H1 (cell line): Measurements from ENCODE around the gene IL7R. TPM values are rescaled to one million over a fixed set of nuclear protein-coding genes. Genes with fewer than 3 reads are reported as not detected.

Experiments used
- CTCF ChIA-PET: fragments of 300-600 bp; sonication (Branson Sonifier 250); formaldehyde crosslinking; loops from one replicate; lab custom pipeline; 2021; ENCODE audit not compliant: partially characterized antibody; lab: Charles Lee
- POLR2A ChIA-PET: fragments of 300-600 bp; sonication (Branson Sonifier 250); formaldehyde crosslinking; loops from one replicate; lab custom pipeline; 2021; ENCODE audit warnings: inconsistent platforms; ENCODE audit not compliant: partially characterized antibody; lab: Charles Lee
- DNase-seq, 2 experiments: peaks; one replicate each; pipeline versions ENCODE4 v3.0.0 to v3.0.0-alpha.2; 2010 to 2022; ENCODE audit warnings: low spot score in 2 of 2, low read depth in 1 of 2, mixed read lengths in 1 of 2
- FAIRE-seq: peaks from 2 replicates; lab custom pipeline; 2011; peaks lifted over from hg19 to GRCh38; lab: Jason Lieb, UNC
- H2AFZ ChIP-seq: 2 replicates; pipeline ENCODE4 v1.8.1; 2012; ENCODE audit warnings: low read length, inconsistent platforms
- H2AK5ac ChIP-seq: 2 replicates; pipeline ENCODE4 v1.6.1; 2013; ENCODE audit warnings: low read depth, low read length
- H2BK120ac ChIP-seq: replicated peaks from 2 replicates; pipeline ENCODE3; 2013; ENCODE audit warnings: low read depth, low read length, inconsistent platforms
- H2BK12ac ChIP-seq: 2 replicates; pipeline ENCODE4 v1.6.1; 2013; ENCODE audit warnings: low read depth, low read length
- H2BK15ac ChIP-seq: 2 replicates; pipeline ENCODE4 v1.6.1; 2013; ENCODE audit warnings: low read length
- H2BK20ac ChIP-seq: 2 replicates; pipeline ENCODE4 v1.6.1; 2013; ENCODE audit warnings: low read length
- H2BK5ac ChIP-seq: 2 replicates; pipeline ENCODE4 v1.6.1; 2013; ENCODE audit warnings: low read depth, low read length
- H3K14ac ChIP-seq: 2 replicates; pipeline ENCODE4 v1.6.1; 2013; ENCODE audit warnings: inconsistent platforms; ENCODE audit not compliant: insufficient read length
- H3K18ac ChIP-seq: 2 replicates; pipeline ENCODE4 v1.6.1; 2013; ENCODE audit warnings: low read length; ENCODE audit errors: extremely low read depth
- H3K23ac ChIP-seq: 2 replicates; pipeline ENCODE4 v1.6.1; 2013; ENCODE audit warnings: inconsistent platforms; ENCODE audit not compliant: insufficient read length
- H3K23me2 ChIP-seq: 2 replicates; pipeline ENCODE4 v1.6.1; 2013; ENCODE audit warnings: low read depth, low read length
- H3K27ac ChIP-seq: 2 replicates; pipeline ENCODE4 v1.6.1; 2011; ENCODE audit warnings: low read depth, low read length, inconsistent platforms
- H3K27me3 ChIP-seq, 4 experiments: replicated peaks in 1 of 4; 1 replicate in 1 of 4; 2 replicates in 3 of 4; pipeline versions ENCODE4 v1.6.1 to v1.8.1; 2011 to 2013; ENCODE audit warnings: low read length in 3 of 4, mild to moderate bottlenecking in 3 of 4, inconsistent platforms in 2 of 4, mixed read lengths in 2 of 4, moderate library complexity in 1 of 4; ENCODE audit not compliant: control insufficient read depth in 3 of 4, insufficient read depth in 3 of 4; ENCODE audit errors: extremely low read depth in 1 of 4
- H3K36me3 ChIP-seq, 4 experiments: 2 replicates each; pipeline versions ENCODE4 v1.6.1 to v1.8.1; 2011 to 2013; ENCODE audit warnings: mild to moderate bottlenecking in 4 of 4, low read length in 3 of 4, moderate library complexity in 2 of 4, control low read depth in 1 of 4, inconsistent platforms in 1 of 4; ENCODE audit not compliant: insufficient read depth in 4 of 4, control insufficient read depth in 2 of 4
- H3K4ac ChIP-seq: replicated peaks from 2 replicates; pipeline ENCODE3; 2013; ENCODE audit warnings: low read length, low read depth, mixed read lengths, inconsistent platforms; ENCODE audit not compliant: insufficient read length
- H3K4me1 ChIP-seq, 4 experiments: replicated peaks in 1 of 4; 1 replicate in 1 of 4; 2 replicates in 3 of 4; pipeline versions ENCODE4 v1.6.1 to v1.8.1; 2011 to 2013; ENCODE audit warnings: low read length in 3 of 4, inconsistent platforms in 2 of 4, mixed read lengths in 1 of 4; ENCODE audit not compliant: insufficient read depth in 4 of 4, control insufficient read depth in 3 of 4
- H3K4me2 ChIP-seq, 2 experiments: 2 replicates each; pipeline versions ENCODE4 v1.6.1 to v1.8.1; 2011 to 2013; ENCODE audit warnings: low read depth in 2 of 2, low read length in 2 of 2, control low read depth in 1 of 2, inconsistent platforms in 1 of 2, mild to moderate bottlenecking in 1 of 2; ENCODE audit not compliant: insufficient read depth in 1 of 2
- H3K4me3 ChIP-seq, 4 experiments: fragments of 200-600, 300-600 bp in 1 of 4; sonication (generic), shearing (Covaris generic), sonication (Bioruptor Twin) in 1 of 4; 2 replicates each; pipeline versions ENCODE4 v1.5.1 to v1.8.1; 2011 to 2016; ENCODE audit warnings: low read length in 4 of 4, low read depth in 3 of 4, control low read depth in 2 of 4, inconsistent platforms in 2 of 4, mild to moderate bottlenecking in 2 of 4, mixed read lengths in 1 of 4, moderate library complexity in 1 of 4; ENCODE audit not compliant: insufficient read depth in 2 of 4; ENCODE audit errors: extremely low read depth in 1 of 4
- H3K56ac ChIP-seq: replicated peaks from 2 replicates; pipeline ENCODE3; 2013; ENCODE audit warnings: low read depth, mild to moderate bottlenecking, mixed read lengths, low read length, inconsistent platforms; ENCODE audit not compliant: insufficient read length
- H3K79me1 ChIP-seq: 2 replicates; pipeline ENCODE4 v1.6.1; 2013; ENCODE audit warnings: low read depth, low read length, control low read depth
- H3K79me2 ChIP-seq, 2 experiments: 2 replicates each; pipeline versions ENCODE4 v1.6.1 to v1.8.1; 2012 to 2013; ENCODE audit warnings: low read length in 2 of 2, mild to moderate bottlenecking in 2 of 2, inconsistent platforms in 1 of 2; ENCODE audit not compliant: insufficient read depth in 2 of 2, control insufficient read depth in 1 of 2
- H3K9ac ChIP-seq, 4 experiments: replicated peaks in 1 of 4; 1 replicate in 1 of 4; 2 replicates in 3 of 4; pipeline versions ENCODE4 v1.6.1 to v1.8.1; 2011 to 2013; ENCODE audit warnings: low read depth in 3 of 4, low read length in 3 of 4, control low read depth in 2 of 4, mild to moderate bottlenecking in 2 of 4, moderate library complexity in 2 of 4, inconsistent platforms in 1 of 4; ENCODE audit errors: extremely low read depth in 1 of 4
- H3K9me3 ChIP-seq, 2 experiments: 2 replicates each; pipeline versions ENCODE4 v1.6.1 to v1.8.1; 2012 to 2013; ENCODE audit warnings: mild to moderate bottlenecking in 2 of 2, moderate library complexity in 2 of 2, control low read depth in 1 of 2, inconsistent platforms in 1 of 2, low read depth in 1 of 2, low read length in 1 of 2, mixed read lengths in 1 of 2; ENCODE audit not compliant: insufficient read depth in 2 of 2
- H4K20me1 ChIP-seq, 2 experiments: replicated peaks in 1 of 2; 2 replicates each; pipeline versions ENCODE3 to v1.8.1; 2011 to 2013; ENCODE audit warnings: inconsistent platforms in 2 of 2, low read length in 2 of 2, mild to moderate bottlenecking in 1 of 2; ENCODE audit not compliant: insufficient read depth in 2 of 2, control insufficient read depth in 1 of 2
- H4K5ac ChIP-seq: 2 replicates; pipeline ENCODE4 v1.6.1; 2013; ENCODE audit warnings: low read length, low read depth, mixed read lengths, inconsistent platforms; ENCODE audit not compliant: insufficient read length
- H4K8ac ChIP-seq: 2 replicates; pipeline ENCODE4 v1.8.0; 2013; ENCODE audit warnings: mild to moderate bottlenecking, moderate library complexity, low read length, inconsistent platforms; ENCODE audit not compliant: insufficient read depth; ENCODE audit errors: extremely low read depth
- H4K91ac ChIP-seq: replicated peaks from 2 replicates; pipeline ENCODE3; 2013; ENCODE audit warnings: low read length, mixed read lengths, inconsistent platforms; ENCODE audit not compliant: insufficient read length
- BCL11A ChIP-seq, 2 experiments: IDR thresholded peaks; one replicate each; pipeline ENCODE4 v1.6.1; 2011; ENCODE audit warnings: low read depth in 2 of 2, low read length in 2 of 2, mild to moderate bottlenecking in 2 of 2
- HDAC6 ChIP-seq: IDR thresholded peaks from one replicate; pipeline ENCODE4 v1.7.1; 2012; ENCODE audit warnings: low read depth, mild to moderate bottlenecking, inconsistent platforms, low read length, moderate library complexity
- SIN3A ChIP-seq, 2 experiments: IDR thresholded peaks in 1 of 2; conservative IDR thresholded peaks in 1 of 2; 2 replicates each; pipeline ENCODE4 v1.6.1; 2011 to 2012; ENCODE audit warnings: low read length in 2 of 2, improper control_type of control experiment in 1 of 2, low read depth in 1 of 2, mild to moderate bottlenecking in 1 of 2
- SUZ12 ChIP-seq: fragments of 200-600 bp; sonication (generic); IDR thresholded peaks from 2 replicates; pipeline ENCODE4 v1.6.1; 2012; ENCODE audit warnings: mild to moderate bottlenecking, inconsistent platforms, low read length, moderate library complexity, mixed read lengths
- USF2 ChIP-seq: IDR thresholded peaks from 2 replicates; pipeline ENCODE4 v1.6.1; 2011; ENCODE audit warnings: low read length, improper control_type of control experiment
- polyA plus RNA-seq, 7 experiments: library from polyadenylated mRNA; depleted of rRNA in 3 of 7; stranded (reverse) in 5 of 7; unstranded in 2 of 7; fragments of >200 nt in 5 of 7; fragments of 200-250 nt in 2 of 7; gene quantifications; 1 replicate in 5 of 7; 2 replicates in 1 of 7; 4 replicates in 1 of 7; pipeline versions ENCODE4 v1.2.1 to v1.2.3, GENCODE V29; 2011 to 2013; ENCODE audit warnings: missing spikeins in 2 of 7, mixed read lengths in 2 of 7
- total RNA-seq: library from RNA; stranded (reverse); fragmentation: NEBNext Ultra II Directional; extraction: Animal tissue kit (Norgen Biotek cat#: 25700); gene quantifications from 2 replicates; pipeline ENCODE4 v1.2.1, GENCODE V29; 2021

The IL7R gene
- total and polyA plus RNA-seq, 2 of the 8 experiments (the other 6 are each of a cell fraction or from before 2014, with no cell fraction given): not detected

- no peaks in the 10 kb centered on the region for H3K27me3 ChIP-seq
- no peaks in the 10 kb centered on the region for H4K20me1 ChIP-seq
- H3K56ac ChIP-seq: no peak overlapping the region
- no peak overlapping the region for H4K8ac ChIP-seq
- no peak overlapping the region for H2AFZ ChIP-seq
- H3K79me1 ChIP-seq: no peaks in the 10 kb centered on the region
- FAIRE-seq (no peak), DNase-seq (no peak)
- no peaks in the 10 kb centered on the region for H3K36me3 ChIP-seq
- no peak overlapping the region for H3K14ac ChIP-seq
- no peaks in the 10 kb centered on the region for H3K79me2 ChIP-seq
- H3K23me2 ChIP-seq: no peaks in the 10 kb centered on the region
- no peak overlapping the region for H3K18ac ChIP-seq
- H3K4ac ChIP-seq: no peak overlapping the region
- no peaks in the 10 kb centered on the region for H3K9me3 ChIP-seq
- H3K9ac ChIP-seq: no peak overlapping the region
- no peak overlapping the region for H3K23ac ChIP-seq
- H3K4me2 ChIP-seq: no peak overlapping the region
- H4K5ac ChIP-seq: no peak overlapping the region
- no peak overlapping the region for H2BK5ac ChIP-seq
- no peak overlapping the region for H2AK5ac ChIP-seq
- ChIA-PET CTCF (no interaction called here), POLR2A (no interaction called here)
- no peak overlapping the region for H2BK12ac ChIP-seq
- no peak overlapping the region for H3K27ac ChIP-seq
- no peak overlapping the region for H2BK20ac ChIP-seq
- no peaks in the 10 kb centered on the region for H3K4me1 ChIP-seq
- H2BK15ac ChIP-seq: no peak overlapping the region
- H2BK120ac ChIP-seq: no peak overlapping the region
- no peak overlapping the region for H3K4me3 ChIP-seq
- no peak overlapping the region for H4K91ac ChIP-seq
- no peak for TF ChIP-seq HDAC6
- TF ChIP-seq SUZ12: no peak
- TF ChIP-seq USF2: no peak
- no peak for TF ChIP-seq SIN3A (conservative IDR thresholded peaks at IDR 0.05 in 1 of 2, IDR thresholded peaks at IDR 0.05 in 1 of 2; ENCODE audit: low read depth in 1 of 2, low read length in 2 of 2)
- TF ChIP-seq BCL11A (IDR thresholded peaks at IDR 0.05; ENCODE audit: low read depth in 2 of 2, low read length in 2 of 2): no peak
Observed at GRCh38 chr5:35878079-35878478, 21.4 kb downstream of the IL7R start.
